ENCODE measurements around the gene SYS1.
A peak's percentile ranks its signal among the peaks of the same experiment; 100 is the strongest.

Gene SYS1

DNA sequence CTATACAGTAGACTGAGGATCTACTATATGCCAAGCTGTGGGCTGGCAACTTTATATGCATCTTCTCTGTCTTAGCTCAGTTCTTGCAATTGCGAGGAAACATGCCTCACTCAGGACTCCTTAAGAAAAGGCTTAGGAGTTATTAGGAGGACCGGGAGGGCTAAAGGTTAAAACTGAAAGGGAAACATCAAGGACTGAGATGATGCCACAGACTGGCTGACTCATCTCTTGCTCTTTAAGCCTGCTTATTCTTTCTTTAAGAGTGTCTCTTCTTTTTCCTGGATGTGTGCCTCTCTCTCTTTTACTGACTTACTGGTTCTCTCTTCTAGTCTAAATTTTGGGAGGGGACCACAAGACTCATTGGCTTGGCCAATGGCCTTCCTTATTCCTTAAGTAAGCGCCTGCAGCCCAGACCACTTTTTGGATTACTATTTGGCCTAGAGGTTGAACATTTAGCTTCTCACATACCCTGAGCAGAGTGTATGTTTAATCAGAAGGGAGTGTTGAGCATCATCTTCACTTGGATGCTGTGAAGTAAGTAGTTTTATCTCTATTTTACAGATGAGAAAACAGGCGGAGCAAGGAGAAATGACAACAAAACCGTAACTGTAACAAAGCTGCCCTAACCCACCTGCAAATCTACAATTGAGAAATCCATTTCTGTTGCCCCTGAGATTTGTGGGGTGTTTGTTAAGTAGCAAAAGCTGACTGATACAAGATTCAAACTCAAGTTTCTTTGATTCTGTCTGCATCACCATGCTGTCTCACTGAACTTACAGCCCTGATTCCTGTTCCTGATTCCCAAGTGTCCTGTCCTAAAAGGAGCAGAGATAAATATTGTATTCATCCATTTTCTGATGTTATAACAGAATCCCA, 7.5 kb upstream of the SYS1 start:
- DNase-seq (ENCODE audit: low read depth in 2 of 2): no peak

DNA sequence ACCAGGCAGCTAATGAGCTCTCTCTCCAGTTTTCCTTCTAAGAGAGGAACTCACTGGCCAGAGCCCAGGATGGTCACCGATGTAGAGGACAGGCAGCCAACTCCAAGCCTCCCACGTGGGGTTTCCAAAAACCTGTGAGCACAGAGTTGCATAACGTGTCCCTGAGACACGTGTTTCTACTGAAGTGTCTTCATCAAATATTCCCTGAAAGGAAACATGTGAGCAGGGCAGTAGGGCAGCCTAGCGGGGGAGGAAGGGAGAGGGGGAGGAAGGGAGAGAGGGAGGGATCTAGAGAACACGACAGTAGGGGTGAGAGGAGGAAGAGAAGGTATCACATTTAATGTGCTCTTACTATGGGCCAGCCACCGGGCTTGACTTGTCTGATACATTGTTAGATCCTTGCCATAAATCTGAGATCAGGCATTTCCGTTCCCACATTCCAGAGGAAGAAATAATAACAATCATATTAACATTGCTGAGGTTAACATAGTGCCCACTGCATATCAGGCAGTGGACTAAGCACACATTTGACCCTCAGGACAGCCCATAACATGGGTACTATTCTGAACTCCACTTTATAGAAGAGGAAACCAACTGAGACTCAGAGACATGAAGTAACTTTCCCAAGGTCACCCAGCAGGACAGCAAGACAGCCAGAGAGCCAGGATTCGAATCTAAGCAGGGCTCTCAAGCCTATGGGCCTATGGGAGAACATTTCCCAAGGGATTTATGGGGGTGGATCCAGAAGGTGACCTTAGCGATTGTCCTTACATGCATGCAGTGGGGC, 4.5 kb upstream of the SYS1 start:
- DNase-seq (ENCODE audit: low read depth in 2 of 2): no peak

GRCh38 chr20:45359069-45359405, 3.9 kb upstream of the SYS1 start:
- no peak for DNase-seq (ENCODE audit: low read depth in 2 of 2)

GRCh38 chr20:45359406-45360148, 3.4 kb upstream of the SYS1 start:
- no peak for DNase-seq (ENCODE audit: low read depth in 2 of 2)

DNA sequence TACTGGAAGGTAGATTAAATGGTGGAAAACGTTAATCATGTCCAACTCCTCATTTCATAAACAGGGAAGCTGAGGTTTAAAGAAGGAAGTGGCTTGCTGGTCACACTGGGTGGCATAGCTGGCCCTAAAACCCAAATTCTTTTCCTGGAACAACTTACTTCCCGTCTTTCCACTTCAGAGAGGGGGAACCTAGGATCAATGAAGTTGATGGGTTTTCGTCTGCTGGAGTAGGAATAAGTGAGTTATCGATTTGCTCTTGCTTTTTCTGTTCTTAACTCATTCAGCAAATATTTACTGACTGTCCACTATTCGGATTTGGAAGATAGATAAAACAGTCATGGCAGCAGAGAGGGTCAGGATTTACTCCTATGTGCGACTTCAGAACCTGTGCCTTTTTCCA, 1.2 kb upstream of the SYS1 start:
- no peak for DNase-seq (ENCODE audit: low read depth in 2 of 2)

GRCh38 chr20:45363611-45364492, 896 bp downstream of the SYS1 start:
- no peak for DNase-seq (ENCODE audit: low read depth in 2 of 2)

DNA sequence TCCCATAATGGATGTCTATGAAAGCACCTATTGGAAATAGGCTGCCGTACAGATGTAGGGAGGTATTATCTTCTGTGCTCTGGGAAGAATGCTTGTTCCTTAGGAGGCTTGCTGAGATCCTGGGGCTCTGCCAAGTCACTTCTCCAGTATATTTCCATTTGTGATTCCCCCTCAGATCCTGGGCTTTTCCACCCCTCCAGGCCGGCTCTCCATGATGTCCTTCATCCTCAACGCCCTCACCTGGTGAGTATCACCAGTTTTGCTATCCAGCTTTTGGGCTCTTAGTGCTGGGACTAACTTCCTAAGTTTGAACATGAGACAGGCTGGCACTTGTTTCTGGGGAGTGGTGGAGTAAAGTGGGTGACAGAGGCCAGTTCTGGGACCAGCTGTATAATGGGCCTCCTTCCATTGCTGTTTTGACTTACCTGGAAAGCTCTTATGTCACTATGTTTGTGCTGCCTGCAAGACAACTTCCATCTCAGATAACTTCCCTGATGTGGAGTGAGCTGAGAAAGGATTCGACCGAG, 2.6 kb downstream of the SYS1 start:
- DNase-seq (ENCODE audit: low read depth in 2 of 2): no peak

GRCh38 chr20:45366192-45366591, 3.2 kb downstream of the SYS1 start:
- no peak for DNase-seq (ENCODE audit: low read depth in 2 of 2)

DNA sequence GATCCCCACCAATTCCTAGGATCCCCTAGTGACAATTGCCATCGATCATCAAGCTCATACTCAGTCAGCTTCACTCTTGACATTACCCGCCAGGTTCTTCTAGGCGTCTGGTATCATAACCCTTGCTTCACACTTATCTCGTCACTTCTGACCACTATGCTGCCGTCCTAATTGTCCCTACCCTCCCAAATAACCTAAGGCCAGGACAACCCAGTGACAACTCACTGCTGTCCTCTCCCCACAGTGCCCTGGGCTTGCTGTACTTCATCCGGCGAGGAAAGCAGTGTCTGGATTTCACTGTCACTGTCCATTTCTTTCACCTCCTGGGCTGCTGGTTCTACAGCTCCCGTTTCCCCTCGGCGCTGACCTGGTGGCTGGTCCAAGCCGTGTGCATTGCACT, 3.7 kb downstream of the SYS1 start:
- no peak for DNase-seq (ENCODE audit: low read depth in 2 of 2)

- no peak for DNase-seq (ENCODE audit: low read depth in 2 of 2)
Measured at GRCh38 chr20:45367126-45367525, 4.2 kb downstream of the SYS1 start.

GRCh38 chr20:45368221-45368980, 5.4 kb downstream of the SYS1 start:
- peak in 1 of 2 donors; percentile 19 for DNase-seq (ENCODE audit: low read depth in 2 of 2)

- DNase-seq (ENCODE audit: low read depth in 2 of 2): no peak
Measured at GRCh38 chr20:45370571-45371160, 7.7 kb downstream of the SYS1 start.

DNA sequence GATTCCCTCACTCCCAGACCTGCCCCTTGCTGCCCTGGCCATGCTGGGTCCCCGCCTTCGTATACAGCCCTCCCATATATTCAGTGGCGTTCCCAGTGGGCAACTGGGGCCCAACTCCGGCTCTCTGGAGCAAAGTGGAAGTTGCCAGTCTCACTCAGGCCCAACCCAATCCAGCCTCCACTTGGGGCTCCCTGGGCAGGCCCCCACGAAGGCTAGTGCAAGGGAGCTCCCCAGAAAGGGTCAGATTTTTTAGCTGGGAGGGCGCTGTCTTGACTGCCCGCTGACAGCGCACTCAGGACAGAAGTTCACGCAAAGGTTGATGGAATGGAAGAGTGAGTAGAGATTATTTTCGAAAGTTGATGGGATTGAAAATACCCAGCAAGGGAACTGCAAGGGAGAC, 9.3 kb downstream of the SYS1 start:
- no peak for DNase-seq (ENCODE audit: low read depth in 2 of 2)

- DNase-seq (ENCODE audit: low read depth in 2 of 2): no peak
Measured at GRCh38 chr20:45372646-45373352, 9.8 kb downstream of the SYS1 start.

- peak; percentile 89 to 94 for DNase-seq (ENCODE audit: low read depth in 2 of 2)
Measured at GRCh38 chr20:45373353-45374100, 10.6 kb downstream of the SYS1 start.

- no peak for DNase-seq (ENCODE audit: low read depth in 2 of 2)
Measured at GRCh38 chr20:45374101-45374467, 11.1 kb downstream of the SYS1 start.

DNA sequence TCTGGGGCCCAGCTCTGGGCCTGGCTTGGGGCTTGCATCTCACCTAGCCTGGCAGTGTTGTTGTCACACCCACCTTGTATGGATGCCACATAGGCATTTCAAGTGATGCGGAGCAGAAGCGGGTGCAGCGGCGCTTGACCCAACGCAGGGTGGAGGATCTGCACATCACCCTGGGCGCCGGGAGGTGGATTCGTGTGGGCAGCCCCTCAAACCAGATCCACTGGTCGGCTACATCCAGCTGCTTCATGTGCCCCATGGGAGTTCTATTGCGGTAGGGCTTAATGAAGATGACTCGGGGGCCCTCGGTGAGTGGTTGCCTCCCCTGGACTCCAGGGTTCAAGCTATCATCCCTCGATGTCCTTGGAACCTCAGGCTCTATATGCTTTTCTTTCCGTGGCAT, 12.0 kb downstream of the SYS1 start:
- no peak for DNase-seq (ENCODE audit: low read depth in 2 of 2)

DNA sequence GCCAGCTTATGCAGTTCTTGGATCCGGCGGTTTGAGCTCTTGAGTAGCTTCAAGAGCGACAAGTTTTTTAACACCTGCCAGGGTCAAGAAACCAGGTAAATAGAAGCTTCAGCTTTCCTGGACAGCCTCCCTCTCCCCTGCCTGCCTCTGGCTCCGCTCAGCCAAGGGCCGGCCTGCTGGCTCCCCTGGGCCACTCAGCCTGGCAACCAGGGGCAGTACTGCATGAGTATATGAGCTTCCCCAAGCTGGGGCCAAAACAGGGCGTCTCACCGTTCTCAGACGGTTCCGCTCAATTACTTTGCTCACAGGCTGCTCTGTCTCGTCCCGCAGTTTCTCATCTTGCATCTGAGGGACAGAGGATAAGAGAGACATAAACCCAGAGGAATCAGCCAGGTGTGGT, 14.3 kb downstream of the SYS1 start:
- DNase-seq (ENCODE audit: low read depth in 2 of 2): no peak

DNA sequence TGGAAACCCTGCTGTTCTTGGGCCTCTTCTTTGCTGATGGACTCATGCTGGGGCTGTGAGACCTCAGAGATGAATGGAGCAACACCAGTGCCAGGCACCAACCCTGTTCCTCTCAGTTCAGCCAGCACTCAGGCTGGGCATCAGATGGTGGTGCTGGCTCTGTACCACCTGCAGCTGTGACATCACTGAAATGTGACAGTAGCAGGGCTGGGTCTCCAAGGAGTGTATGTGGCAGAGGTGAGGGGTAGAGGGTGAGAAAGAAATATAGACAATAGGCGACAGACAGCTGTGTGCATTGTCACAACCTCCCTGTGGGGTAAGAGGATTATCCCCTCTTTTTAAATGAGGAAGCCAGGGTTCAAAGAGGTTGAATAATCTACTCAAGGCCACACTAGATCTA, 15.2 kb downstream of the SYS1 start, which contains the start of gene TP53TG5:
TSS of gene TP53TG5 (minus strand) at position 135 of the 400 bp plus-strand sequence. CDS start at position 46, 89 bp downstream.
- no peak for DNase-seq (ENCODE audit: low read depth in 2 of 2)

Data from stimulated activated CD4-positive, alpha-beta T cell treated with anti-CD3 and anti-CD28 coated beads, Interleukin-4, amount 100 ng/mL, for 48 hours (primary cell).